BJ (cell line): ENCODE results near the gene CAMK2B. TPM values are rescaled to one million over a fixed set of nuclear protein-coding genes. Genes with fewer than 3 reads are reported as not detected.

Experiments
- CTCF ChIA-PET: fragments of 350-600 bp; formaldehyde crosslinking; extraction: SDS; loops from one replicate; lab custom pipeline; 2021; ENCODE audit warnings: antibody characterized with exemption, inconsistent platforms; lab: Yijun Ruan, JAX
- POLR2A ChIA-PET: fragments of 300-600 bp; sonication (Branson Sonifier 250); formaldehyde crosslinking; extraction: SDS; loops from one replicate; lab custom pipeline; 2021; ENCODE audit warnings: antibody characterized with exemption; lab: Charles Lee
- DNase-seq: peaks from one replicate; pipeline ENCODE4 v3.0.0-alpha.2; 2011; ENCODE audit warnings: low read depth
- H3K27me3 ChIP-seq: 2 replicates; pipeline ENCODE4 v1.6.0; 2011; ENCODE audit warnings: low read length; ENCODE audit not compliant: control insufficient read depth, insufficient read depth
- H3K36me3 ChIP-seq: 2 replicates; pipeline ENCODE4 v1.5.1; 2011; ENCODE audit warnings: low read length; ENCODE audit not compliant: control insufficient read depth, insufficient read depth
- H3K4me3 ChIP-seq: 2 replicates; pipeline ENCODE4 v1.5.1; 2011; ENCODE audit warnings: low read depth, mild to moderate bottlenecking, control low read depth, low read length
- CTCF ChIP-seq: IDR thresholded peaks from 2 replicates; pipeline ENCODE4 v1.5.1; 2011; ENCODE audit warnings: low read depth, mild to moderate bottlenecking, control low read depth, inconsistent platforms, low read length, moderate library complexity; ENCODE audit not compliant: insufficient read depth
- polyA plus RNA-seq: library from polyadenylated mRNA; depleted of rRNA; stranded (reverse); fragments of >200 nt; gene quantifications from 2 replicates; pipeline ENCODE4 v1.2.3, GENCODE V29; 2011

CAMK2B gene
- polyA plus RNA-seq, 1 experiment, result 0.10 TPM

- ChIA-PET CTCF (interaction anchor here (0.5 kb wide), 1 partner anchor 8 kb away, joined by 3 read pairs; no protein-coding TSS in a partner anchor), POLR2A (no interaction called here)
- no peak for TF ChIP-seq CTCF
- Histone ChIP-seq H3K36me3 (no peaks in the 10 kb centered on the region), H3K4me3 (no peak overlapping the region), H3K27me3 (peaks cover 11% of the 10 kb centered on the region)
- no peak for DNase-seq
Observed at GRCh38 chr7:44277851-44278250, 47.5 kb downstream of the CAMK2B start.

GRCh38 chr7:44277391-44277790, 48.0 kb downstream of the CAMK2B start:
- Histone ChIP-seq H3K4me3 (no peak overlapping the region), H3K36me3 (no peaks in the 10 kb centered on the region), H3K27me3 (peaks cover 11% of the 10 kb centered on the region)
- TF ChIP-seq CTCF, result no peak
- POLR2A ChIA-PET, result no interaction called here
- CTCF ChIA-PET, result interaction anchor here (0.5 kb wide), 1 partner anchor 7 kb away, joined by 3 read pairs; no protein-coding TSS in a partner anchor
- no peak for DNase-seq

- DNase-seq, result no peak
- H3K36me3 ChIP-seq, result no peaks in the 10 kb centered on the region
- H3K27me3 ChIP-seq, result peaks cover 11% of the 10 kb centered on the region
- POLR2A ChIA-PET, result no interaction called here
- no peak for TF ChIP-seq CTCF
- CTCF ChIA-PET, result no interaction called here
- no peak overlapping the region for H3K4me3 ChIP-seq
Observed at GRCh38 chr7:44276571-44277221, 48.7 kb downstream of the CAMK2B start.

GRCh38 chr7:44275957-44276570, 49.3 kb downstream of the CAMK2B start:
- no peak for DNase-seq
- no peak overlapping the region for H3K4me3 ChIP-seq
- no peak for TF ChIP-seq CTCF
- peaks cover 11% of the 10 kb centered on the region for H3K27me3 ChIP-seq
- ChIA-PET POLR2A (no interaction called here), CTCF (interaction anchor here (1.2 kb wide), 1 partner anchor 8 kb away, joined by 3 read pairs; no protein-coding TSS in a partner anchor)
- H3K36me3 ChIP-seq, result no peaks in the 10 kb centered on the region

GRCh38 chr7:44275146-44275545, 50.2 kb downstream of the CAMK2B start:
- Histone ChIP-seq H3K27me3 (peaks cover 7% of the 10 kb centered on the region), H3K4me3 (no peak overlapping the region), H3K36me3 (no peaks in the 10 kb centered on the region)
- ChIA-PET CTCF (interaction anchor here (1.2 kb wide), 1 partner anchor 9 kb away, joined by 3 read pairs; no protein-coding TSS in a partner anchor), POLR2A (no interaction called here)
- TF ChIP-seq CTCF, result no peak
- no peak for DNase-seq
